IPS DF 4.7 (cell line): ENCODE results near the gene CCT5.
"Not testable (repeated sequence)": the region's sequence is repeated elsewhere in the genome, so short reads cannot be mapped to it uniquely, and the experiment has no call there.

ENCODE experiments used
- DNase-seq: peaks from one replicate; pipeline ENCODE4 v3.0.0-alpha.2; 2013; ENCODE audit warnings: low spot score; ENCODE audit errors: extremely low read depth

The CCT5 gene

GRCh38 chr5:10301266-10301665, 51.2 kb downstream of the CCT5 start:
- DNase-seq: no peak

- no peak for DNase-seq
These were observed 51.9 kb downstream of the CCT5 start for GRCh38 chr5:10301842-10302610.

GRCh38 chr5:10303201-10303600, 53.1 kb downstream of the CCT5 start:
- DNase-seq: no peak

- DNase-seq: no peak
These were observed 53.7 kb downstream of the CCT5 start for GRCh38 chr5:10303699-10304170.

GRCh38 chr5:10304932-10305331, 54.9 kb downstream of the CCT5 start:
- no peak for DNase-seq

- no peak for DNase-seq
These were observed 56.0 kb downstream of the CCT5 start for GRCh38 chr5:10306114-10306513.

GRCh38 chr5:10306806-10307205, 56.7 kb downstream of the CCT5 start:
- no peak for DNase-seq

- no peak for DNase-seq
These were observed 57.4 kb downstream of the CCT5 start, which contains the start of gene CMBL for GRCh38 chr5:10307206-10308148. TSS of gene CMBL (minus strand) at chr5:10307902. CDS start at chr5:10290762, 17,140 bp downstream.

GRCh38 chr5:10308844-10309243, 58.8 kb downstream of the CCT5 start:
- DNase-seq: no peak

- DNase-seq: no peak
These were observed 60.1 kb downstream of the CCT5 start for GRCh38 chr5:10310066-10310779.

- not testable (repeated sequence) for DNase-seq
These were observed 60.9 kb downstream of the CCT5 start for GRCh38 chr5:10310835-10311570.

- DNase-seq: no peak
These were observed 61.7 kb downstream of the CCT5 start for GRCh38 chr5:10311595-10312425.

- DNase-seq: no peak
These were observed 65.1 kb downstream of the CCT5 start for GRCh38 chr5:10315201-10315600.
